Naive B cell (primary cell): ENCODE results near the gene CDHR2. TPM values are rescaled to one million over a fixed set of nuclear protein-coding genes. Genes with fewer than 3 reads are reported as not detected.
"Not testable (repeated sequence)": the region's sequence is repeated elsewhere in the genome, so short reads cannot be mapped to it uniquely, and the experiment has no call there.

Experiments
- ATAC-seq, 2 donors: fragments of 150-1000 bp; cut with Tn5 transposase; 2 replicates each; pipeline ENCODE4 v1.10.0; 2021; ENCODE audit warnings: low read depth in 2 of 2, mild to moderate bottlenecking in 2 of 2, moderate library complexity in 2 of 2
- DNase-seq: peaks from one replicate; pipeline ENCODE4 v3.0.0; 2022
- H3K27ac Mint-ChIP-seq, 6 donors: one replicate each; pipeline ENCODE4 v1.8.0; 2020 to 2022; ENCODE audit warnings: mild to moderate bottlenecking in 6 of 6, mixed read lengths in 6 of 6, moderate library complexity in 5 of 6, inconsistent platforms in 2 of 6
- H3K27me3 Mint-ChIP-seq, 3 donors: one replicate each; pipeline ENCODE4 v1.8.0; 2021 to 2022; ENCODE audit warnings: mixed read lengths in 3 of 3, mild to moderate bottlenecking in 1 of 3
- H3K36me3 Mint-ChIP-seq, 2 donors: one replicate each; pipeline ENCODE4 v1.8.0; 2020 to 2022; ENCODE audit warnings: mixed read lengths in 2 of 2, inconsistent platforms in 1 of 2, mild to moderate bottlenecking in 1 of 2
- H3K4me1 Mint-ChIP-seq, 3 donors: one replicate each; pipeline ENCODE4 v1.8.0; 2020 to 2022; ENCODE audit warnings: mixed read lengths in 3 of 3, inconsistent platforms in 1 of 3, mild to moderate bottlenecking in 1 of 3, moderate library complexity in 1 of 3
- H3K4me3 Mint-ChIP-seq, 8 donors: one replicate each; pipeline ENCODE4 v1.8.0; 2020 to 2022; ENCODE audit warnings: mild to moderate bottlenecking in 8 of 8, mixed read lengths in 8 of 8, moderate library complexity in 8 of 8, inconsistent platforms in 2 of 8
- H3K9me3 Mint-ChIP-seq, 7 donors: one replicate each; pipeline ENCODE4 v1.8.0; 2020 to 2022; ENCODE audit warnings: mixed read lengths in 7 of 7, mild to moderate bottlenecking in 5 of 7, inconsistent platforms in 2 of 7, moderate library complexity in 1 of 7
- polyA plus RNA-seq, 6 donors: library from polyadenylated mRNA; unstranded; fragments of 300-500 nt; fragmentation: Illumina TruSeq; gene quantifications; one replicate each; pipeline ENCODE4 v1.2.3, GENCODE V29; 2021; ENCODE audit warnings: low read depth in 6 of 6

CDHR2 gene
- polyA plus RNA-seq, 6 donors from 2014 or later, result not detected

DNA sequence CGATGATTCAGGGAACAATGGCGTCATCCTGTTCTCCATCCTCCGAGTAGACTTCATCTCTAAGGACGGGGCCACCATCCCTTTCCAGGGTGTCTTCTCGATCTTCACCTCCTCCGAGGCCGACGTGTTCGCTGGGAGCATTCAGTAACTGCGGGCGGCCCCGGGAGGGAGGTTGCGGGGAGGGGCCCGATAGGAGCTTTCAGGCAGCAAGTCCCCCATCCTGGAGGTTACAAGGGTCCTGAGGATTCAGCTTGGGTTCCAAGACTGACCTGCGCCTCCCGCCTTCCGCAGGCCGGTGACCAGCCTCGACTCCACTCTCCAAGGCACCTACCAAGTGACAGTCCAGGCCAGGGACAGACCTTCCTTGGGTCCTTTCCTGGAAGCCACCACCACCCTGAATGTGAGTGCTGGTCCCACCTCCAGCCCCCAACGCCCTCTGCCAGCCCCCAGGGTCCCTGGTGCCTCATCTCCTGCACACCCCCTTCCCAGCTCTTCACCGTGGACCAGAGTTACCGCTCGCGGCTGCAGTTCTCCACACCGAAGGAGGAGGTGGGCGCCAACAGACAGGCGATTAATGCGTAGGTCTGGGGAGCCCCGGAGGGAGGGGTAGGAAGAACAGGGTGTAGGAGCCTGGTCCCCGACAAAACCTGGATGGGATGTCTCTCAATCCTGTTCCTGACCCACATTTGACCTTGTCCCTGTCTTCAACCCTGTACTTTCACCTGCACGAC, 40.1 kb downstream of the CDHR2 start:
- H3K9me3 Mint-ChIP-seq, result peaks cover 0 to 12% (median 8%) of the 10 kb centered on the region in 7 donors
- no peak overlapping the region for H3K27ac Mint-ChIP-seq
- no peak for ATAC-seq
- no peak overlapping the region for H3K4me3 Mint-ChIP-seq
- peaks cover 0 to 6% (median 0%) of the 10 kb centered on the region in 3 donors for H3K4me1 Mint-ChIP-seq
- H3K27me3 Mint-ChIP-seq, result peaks cover 0 to 6% (median 0%) of the 10 kb centered on the region in 3 donors
- no peaks in the 10 kb centered on the region for H3K36me3 Mint-ChIP-seq
- no peak for DNase-seq

DNA sequence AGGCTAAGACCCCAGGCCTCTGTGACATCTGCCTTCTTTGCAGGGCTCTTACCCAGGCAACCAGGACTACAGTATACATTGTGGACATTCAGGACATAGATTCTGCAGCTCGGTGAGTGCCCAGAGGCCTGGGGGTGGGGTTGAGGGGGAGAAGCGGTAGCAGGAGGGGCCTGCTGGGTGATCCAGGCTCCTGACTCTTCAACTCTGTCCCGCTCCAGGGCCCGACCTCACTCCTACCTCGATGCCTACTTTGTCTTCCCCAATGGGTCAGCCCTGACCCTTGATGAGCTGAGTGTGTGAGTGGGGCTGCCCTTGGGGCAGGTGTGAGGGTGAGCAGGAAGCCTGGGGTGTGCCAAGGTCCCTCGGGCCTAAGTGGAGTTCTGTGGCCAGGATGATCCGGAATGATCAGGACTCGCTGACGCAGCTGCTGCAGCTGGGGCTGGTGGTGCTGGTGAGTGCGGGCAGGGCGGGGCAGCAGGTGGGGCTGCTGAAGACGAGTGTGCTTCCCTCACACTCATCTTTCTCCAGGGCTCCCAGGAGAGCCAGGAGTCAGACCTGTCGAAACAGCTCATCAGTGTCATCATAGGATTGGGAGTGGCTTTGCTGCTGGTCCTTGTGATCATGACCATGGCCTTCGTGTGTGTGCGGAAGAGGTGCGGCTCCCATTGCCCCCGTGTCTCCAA, 41.0 kb downstream of the CDHR2 start:
- no peak overlapping the region for H3K27ac Mint-ChIP-seq
- H3K36me3 Mint-ChIP-seq, result no peaks in the 10 kb centered on the region
- DNase-seq (no peak), ATAC-seq (no peak)
- peaks cover 0 to 6% (median 6%) of the 10 kb centered on the region in 3 donors for H3K27me3 Mint-ChIP-seq
- H3K4me3 Mint-ChIP-seq, result no peak overlapping the region
- peaks cover 0 to 12% (median 6%) of the 10 kb centered on the region in 7 donors for H3K9me3 Mint-ChIP-seq
- peaks cover 0 to 6% (median 0%) of the 10 kb centered on the region in 3 donors for H3K4me1 Mint-ChIP-seq

DNA sequence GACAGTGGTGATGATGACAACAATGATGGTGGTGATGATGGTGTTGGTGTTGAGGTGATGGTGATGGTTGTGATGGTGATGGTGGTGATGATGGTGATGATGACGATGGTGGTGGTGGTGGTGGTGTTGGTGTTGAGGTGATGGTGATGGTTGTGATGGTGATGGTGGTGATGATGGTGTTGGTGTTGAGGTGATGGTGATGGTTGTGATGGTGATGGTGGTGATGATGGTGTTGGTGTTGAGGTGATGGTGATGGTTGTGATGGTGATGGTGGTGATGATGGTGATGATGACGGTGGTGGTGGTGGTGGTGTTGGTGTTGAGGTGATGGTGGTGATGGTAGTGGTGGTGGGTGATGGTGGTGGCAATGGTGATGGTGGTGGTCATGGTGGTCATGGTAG, 42.5 kb downstream of the CDHR2 start:
- not testable (repeated sequence) for H3K4me3 Mint-ChIP-seq, H3K27ac Mint-ChIP-seq, H3K36me3 Mint-ChIP-seq, ATAC-seq, H3K9me3 Mint-ChIP-seq, DNase-seq
- peaks cover 6 to 20% (median 13%) of the 10 kb centered on the region in 3 donors for H3K27me3 Mint-ChIP-seq
- H3K4me1 Mint-ChIP-seq, result peaks cover 6 to 12% (median 6%) of the 10 kb centered on the region in 3 donors

DNA sequence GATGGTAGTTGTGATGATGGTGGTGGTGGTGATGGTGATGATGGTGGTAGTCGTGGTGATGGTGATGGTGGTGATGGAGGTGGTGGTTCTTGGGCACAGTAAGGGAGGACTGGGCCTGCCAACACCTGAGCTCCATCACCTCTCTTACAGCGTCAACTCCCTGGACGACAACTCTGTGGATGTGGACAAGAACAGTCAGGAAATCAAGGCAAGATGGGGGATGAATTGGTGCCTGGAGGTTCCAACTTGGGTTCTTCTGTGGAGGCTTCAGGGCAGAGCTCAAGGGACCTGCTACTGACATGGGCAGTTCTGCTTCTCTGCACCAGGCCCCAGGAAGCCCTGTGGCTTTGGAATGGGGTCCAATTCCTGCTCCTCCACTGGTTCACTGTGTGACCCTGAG, 43.4 kb downstream of the CDHR2 start:
- DNase-seq (no peak), ATAC-seq (no peak)
- Mint-ChIP-seq H3K27ac (no peak overlapping the region), H3K9me3 (no peaks in the 10 kb centered on the region), H3K4me3 (no peak overlapping the region), H3K4me1 (peaks cover 6 to 12% (median 8%) of the 10 kb centered on the region in 3 donors), H3K36me3 (no peaks in the 10 kb centered on the region), H3K27me3 (peaks cover 6 to 21% (median 13%) of the 10 kb centered on the region in 3 donors)

DNA sequence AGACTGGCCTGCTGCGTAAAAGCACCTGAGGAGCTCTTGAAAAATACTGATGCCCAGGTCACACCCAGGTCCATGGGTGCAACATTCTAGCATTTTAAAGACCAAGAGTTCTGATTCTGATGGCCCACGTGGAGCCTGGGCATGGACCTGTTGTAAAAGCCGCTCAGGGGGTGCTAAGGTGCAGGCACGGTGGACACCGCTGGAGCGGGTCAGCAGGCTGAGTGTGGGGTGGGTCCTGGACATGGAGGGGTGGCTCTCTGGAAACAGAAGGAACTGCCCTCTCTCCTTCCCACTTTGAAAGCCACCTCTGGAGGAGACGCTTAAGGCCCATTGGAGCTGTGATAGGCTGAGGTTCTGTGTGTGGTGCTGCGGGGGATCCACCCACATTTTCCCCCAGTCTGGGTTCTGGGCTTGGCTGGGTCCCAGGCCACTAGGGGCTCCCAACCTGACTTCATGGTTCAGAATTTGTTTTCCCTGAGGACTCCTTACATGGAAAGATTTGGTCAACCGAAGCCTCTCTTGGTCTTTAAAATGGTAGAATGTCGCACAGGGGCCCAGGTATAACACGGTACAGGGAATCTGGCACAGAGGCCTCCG, 44.2 kb downstream of the CDHR2 start:
- Mint-ChIP-seq H3K36me3 (no peaks in the 10 kb centered on the region), H3K4me1 (peaks cover 6 to 8% (median 8%) of the 10 kb centered on the region in 3 donors), H3K27me3 (peaks cover under 1 to 27% (median 16%) of the 10 kb centered on the region in 3 donors), H3K27ac (no peak overlapping the region), H3K9me3 (no peaks in the 10 kb centered on the region), H3K4me3 (peak overlapping the region in 2 of 8 donors; percentile 33 to 49)
- DNase-seq (no peak), ATAC-seq (no peak)

DNA sequence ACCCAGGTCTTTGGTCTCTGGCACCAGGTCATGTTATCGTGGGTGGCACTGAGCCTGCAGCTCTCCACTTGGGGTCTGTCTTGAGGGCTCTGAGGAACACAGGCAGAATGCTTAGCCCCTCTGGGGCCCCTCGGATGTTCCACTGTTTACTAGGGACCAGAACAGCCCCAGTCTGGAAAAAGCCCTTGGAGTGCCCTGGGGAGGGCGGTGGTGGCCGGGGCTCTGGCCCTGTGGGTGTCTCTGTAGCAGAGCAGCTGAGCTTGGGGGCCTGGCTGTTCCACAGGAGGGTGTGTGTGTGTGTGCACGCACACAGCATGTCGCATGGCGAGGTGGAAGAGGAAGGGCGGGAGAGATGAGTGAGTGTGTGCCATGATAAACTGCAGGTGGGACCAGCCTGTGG, 45.4 kb downstream of the CDHR2 start:
- Mint-ChIP-seq H3K4me3 (peak overlapping the region in 3 of 8 donors; percentile 10 to 68 (median 27)), H3K27me3 (peaks cover 0 to 33% (median 24%) of the 10 kb centered on the region in 3 donors), H3K27ac (peak overlapping the region in 1 of 6 donors; percentile 91), H3K4me1 (peaks cover 6 to 8% (median 6%) of the 10 kb centered on the region in 3 donors), H3K9me3 (no peaks in the 10 kb centered on the region), H3K36me3 (peaks cover 0 to 5% of the 10 kb centered on the region in 2 donors)
- DNase-seq (no peak), ATAC-seq (no peak)

DNA sequence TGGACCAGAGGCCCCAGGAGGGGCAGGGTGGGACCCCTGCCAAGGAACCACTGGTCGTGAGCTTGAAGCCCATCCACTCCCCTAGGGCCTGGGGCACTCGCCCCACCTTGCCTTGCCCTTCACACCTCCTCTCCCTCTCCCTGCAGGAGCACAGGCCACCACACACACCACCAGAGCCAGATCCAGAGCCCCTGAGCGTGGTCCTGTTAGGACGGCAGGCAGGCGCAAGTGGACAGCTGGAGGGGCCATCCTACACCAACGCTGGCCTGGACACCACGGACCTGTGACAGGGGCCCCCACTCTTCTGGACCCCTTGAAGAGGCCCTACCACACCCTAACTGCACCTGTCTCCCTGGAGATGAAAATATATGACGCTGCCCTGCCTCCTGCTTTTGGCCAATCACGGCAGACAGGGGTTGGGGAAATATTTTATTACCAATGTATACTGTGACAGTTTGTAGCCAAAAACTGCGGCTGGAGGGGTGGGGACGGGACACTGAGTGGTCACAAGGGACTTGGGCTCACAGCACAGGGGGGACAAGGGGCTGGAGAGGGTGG, 46.3 kb downstream of the CDHR2 start:
- no peaks in the 10 kb centered on the region for H3K9me3 Mint-ChIP-seq
- no peak for ATAC-seq
- H3K4me1 Mint-ChIP-seq, result peaks cover 6 to 8% (median 6%) of the 10 kb centered on the region in 3 donors
- peaks cover 0 to 33% (median 24%) of the 10 kb centered on the region in 3 donors for H3K27me3 Mint-ChIP-seq
- H3K27ac Mint-ChIP-seq, result no peak overlapping the region
- H3K4me3 Mint-ChIP-seq, result peak overlapping the region in 3 of 8 donors; percentile 43 to 77 (median 61)
- H3K36me3 Mint-ChIP-seq, result peaks cover 0 to 5% of the 10 kb centered on the region in 2 donors
- DNase-seq, result no peak

DNA sequence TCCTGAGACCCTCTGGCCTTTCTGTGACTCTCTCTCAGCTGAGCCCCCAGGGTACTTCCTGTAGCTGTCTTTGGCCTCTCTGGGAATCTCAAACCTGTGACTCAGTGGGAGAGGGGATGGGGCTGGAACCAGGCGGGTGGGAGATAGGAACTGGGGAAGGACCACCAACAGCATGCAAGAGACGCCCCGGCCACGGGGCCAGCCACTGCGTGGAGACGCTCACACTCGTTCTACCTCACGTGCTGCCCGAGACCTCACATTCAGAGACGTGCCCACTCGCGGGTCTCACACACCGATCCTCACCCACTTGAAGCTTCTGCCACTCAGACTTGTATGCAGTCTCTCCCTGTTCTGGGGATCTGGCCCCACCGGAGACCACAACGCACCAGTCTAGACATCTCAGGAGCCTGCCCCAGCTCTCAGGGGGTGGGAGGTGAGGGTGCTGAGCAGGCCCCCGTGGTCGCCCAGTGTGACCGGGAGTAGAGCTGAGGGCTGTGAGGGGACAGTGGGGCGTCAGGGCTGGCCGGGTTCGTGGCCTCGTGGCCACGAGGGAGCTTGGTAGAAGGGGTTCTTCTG, 47.0 kb downstream of the CDHR2 start:
- peak overlapping the region in 7 of 8 donors; percentile 63 to 83 (median 77) for H3K4me3 Mint-ChIP-seq
- ATAC-seq (no peak), DNase-seq (no peak)
- no peaks in the 10 kb centered on the region for H3K9me3 Mint-ChIP-seq
- H3K27ac Mint-ChIP-seq, result peak overlapping the region in 2 of 6 donors; percentile 66 to 67
- peaks cover 0 to 33% (median 24%) of the 10 kb centered on the region in 3 donors for H3K27me3 Mint-ChIP-seq
- peaks cover 0 to 5% of the 10 kb centered on the region in 2 donors for H3K36me3 Mint-ChIP-seq
- H3K4me1 Mint-ChIP-seq, result peaks cover 6 to 8% (median 6%) of the 10 kb centered on the region in 3 donors

DNA sequence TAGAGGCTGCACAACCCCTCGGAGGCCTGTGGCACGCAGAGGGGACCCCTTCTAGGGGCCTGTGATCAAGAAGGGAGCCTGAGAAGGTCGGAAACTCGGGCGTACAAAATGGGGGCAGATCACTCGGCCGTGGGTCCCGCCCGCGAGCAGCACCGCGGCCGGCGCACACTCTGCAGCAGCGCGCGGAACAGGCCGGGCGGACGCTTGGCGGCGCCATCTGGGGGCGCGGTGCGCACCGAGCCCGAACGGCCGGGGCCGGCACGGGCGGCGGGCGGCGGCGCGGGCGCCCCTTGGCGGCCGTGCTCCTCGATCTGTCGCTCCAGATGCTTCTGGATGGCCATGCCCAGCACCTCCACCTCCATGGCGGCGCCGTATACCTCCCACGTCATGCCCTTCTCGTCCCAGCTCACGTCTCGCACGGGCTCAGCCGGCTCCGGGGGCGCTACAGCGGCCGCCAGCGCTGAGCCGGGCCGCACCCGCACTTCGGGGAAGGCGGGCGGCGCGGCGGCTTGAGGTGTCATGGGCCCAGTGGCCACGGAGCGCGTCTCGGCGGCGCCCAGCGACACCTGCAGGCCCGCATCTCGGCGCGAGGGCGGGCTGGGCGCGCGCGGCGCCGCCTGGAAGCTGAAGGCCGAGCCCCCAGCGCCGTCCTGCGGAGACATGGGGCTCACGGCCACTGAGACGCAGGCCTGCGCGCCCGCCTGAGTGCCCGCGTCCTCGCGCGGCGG, 47.7 kb downstream of the CDHR2 start:
- H3K36me3 Mint-ChIP-seq, result peaks cover 0 to 5% of the 10 kb centered on the region in 2 donors
- H3K9me3 Mint-ChIP-seq, result no peaks in the 10 kb centered on the region
- H3K27ac Mint-ChIP-seq, result peak overlapping the region in 2 of 6 donors; percentile 66 to 67
- peak; percentile 43 for DNase-seq
- ATAC-seq, result peak; percentile 82 to 86
- H3K4me3 Mint-ChIP-seq, result peak overlapping the region in 7 of 8 donors; percentile 72 to 83 (median 77)
- H3K27me3 Mint-ChIP-seq, result peaks cover 3 to 33% (median 24%) of the 10 kb centered on the region in 3 donors
- H3K4me1 Mint-ChIP-seq, result peaks cover 6 to 8% (median 6%) of the 10 kb centered on the region in 3 donors

DNA sequence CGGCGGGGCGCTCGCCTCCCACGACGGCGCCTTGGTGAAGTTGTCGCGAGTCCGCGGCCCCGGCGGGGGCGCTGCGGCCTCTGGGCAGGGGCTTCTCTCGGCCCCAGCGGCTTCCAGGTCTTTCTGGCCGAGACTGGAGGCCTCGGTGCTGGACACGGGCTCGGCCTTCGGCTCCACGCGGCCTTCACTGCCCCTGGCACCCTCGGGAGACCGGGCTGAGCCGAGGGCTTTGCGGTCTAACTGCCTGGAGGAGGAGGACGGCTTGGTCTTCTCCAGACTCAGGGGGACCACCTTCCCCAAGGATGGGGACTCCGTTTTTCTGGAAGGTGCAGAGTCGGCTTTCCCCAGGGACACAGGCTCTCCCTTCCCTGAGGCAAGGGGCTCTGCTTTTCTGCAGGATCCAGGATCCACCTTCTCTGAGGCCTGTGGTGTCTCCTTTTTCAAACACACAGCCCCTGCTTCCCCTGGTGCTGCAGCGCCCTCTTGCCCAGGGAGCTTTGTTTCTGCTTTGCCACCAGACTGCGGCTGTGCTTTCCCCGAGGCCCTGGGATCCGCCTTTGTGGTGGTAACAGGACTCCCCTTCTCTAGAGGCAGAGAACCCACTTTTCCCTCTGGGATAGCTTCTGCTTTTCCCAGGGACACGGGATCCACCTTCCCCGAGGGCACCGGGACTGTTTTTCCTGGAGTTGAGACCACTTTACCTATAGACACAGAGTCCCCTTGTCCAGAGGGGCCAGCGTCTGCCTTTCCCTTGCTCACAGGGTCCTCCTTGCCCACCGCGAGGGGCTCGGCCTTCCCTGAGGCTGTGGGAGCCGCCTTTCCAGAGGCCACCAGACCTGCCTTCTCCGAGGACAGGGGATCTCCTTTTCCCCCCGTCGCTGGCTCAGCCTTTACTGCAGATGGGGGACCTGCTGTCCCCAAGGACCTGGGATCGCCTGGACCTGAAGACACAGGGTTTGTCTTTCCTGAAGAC, 48.6 kb downstream of the CDHR2 start:
- no peak overlapping the region for H3K27ac Mint-ChIP-seq
- H3K9me3 Mint-ChIP-seq, result no peaks in the 10 kb centered on the region
- peaks cover 3 to 33% (median 24%) of the 10 kb centered on the region in 3 donors for H3K27me3 Mint-ChIP-seq
- H3K36me3 Mint-ChIP-seq, result peaks cover 0 to 5% of the 10 kb centered on the region in 2 donors
- H3K4me3 Mint-ChIP-seq, result peak overlapping the region in 6 of 8 donors; percentile 39 to 79 (median 58)
- no peak for ATAC-seq
- no peak for DNase-seq
- H3K4me1 Mint-ChIP-seq, result peaks cover 6 to 8% (median 6%) of the 10 kb centered on the region in 3 donors

DNA sequence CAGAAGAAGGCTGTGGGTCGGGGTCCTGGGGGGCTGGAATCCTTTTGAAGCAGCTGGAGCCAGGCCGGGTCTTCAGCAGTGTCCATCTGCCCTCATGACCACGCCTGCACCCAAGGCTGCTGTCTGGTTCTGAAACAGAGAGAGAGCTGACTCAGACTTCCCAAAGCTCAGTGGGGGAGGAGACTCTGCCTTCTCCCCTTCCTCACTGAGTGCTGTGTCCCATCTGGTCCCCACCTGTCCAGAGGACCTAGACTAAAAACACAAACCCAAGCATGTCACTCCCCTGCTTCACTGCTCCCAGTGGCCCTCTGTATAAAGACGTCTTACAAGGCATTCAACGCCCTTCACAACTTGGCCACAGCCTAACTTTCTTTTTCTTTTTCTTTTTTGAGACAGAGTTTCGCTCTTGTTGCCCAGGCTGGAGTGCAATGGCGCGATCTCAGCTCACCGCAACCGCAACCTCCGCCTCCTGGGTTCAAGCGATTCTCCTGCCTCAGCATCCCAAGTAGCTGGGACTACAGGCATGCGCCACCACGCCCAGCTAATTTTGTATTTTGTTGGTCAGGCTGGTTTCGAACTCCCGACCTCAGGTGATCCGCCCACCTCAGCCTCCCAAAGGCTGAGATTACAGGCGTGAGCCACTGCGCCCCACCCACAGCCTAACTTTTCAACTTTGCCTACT, 50.7 kb downstream of the CDHR2 start:
- H3K27ac Mint-ChIP-seq, DNase-seq, H3K4me1 Mint-ChIP-seq, ATAC-seq, H3K36me3 Mint-ChIP-seq, H3K9me3 Mint-ChIP-seq: not testable (repeated sequence)
- peaks cover 3 to 28% (median 24%) of the 10 kb centered on the region in 3 donors for H3K27me3 Mint-ChIP-seq
- peak overlapping the region in 1 of 8 donors; percentile 26 for H3K4me3 Mint-ChIP-seq
